HG03558 (cell line): Measurements from ENCODE around the gene TBC1D30.
A peak's percentile ranks its signal among the peaks of the same experiment; 100 is the strongest.
"Not testable (repeated sequence)": the region's sequence is repeated elsewhere in the genome, so short reads cannot be mapped to it uniquely, and the experiment has no call there.

ENCODE experiments used
- ATAC-seq: cut with Tn5 transposase; IDR thresholded peaks from one replicate; pipeline ENCODE4 v1.9.1; 2021; ENCODE audit warnings: moderate number of reproducible peaks; ENCODE audit not compliant: unreplicated experiment; ENCODE audit errors: extremely low read depth

The TBC1D30 gene

GRCh38 chr12:64824500-64825142, at the start of gene TBC1D30:
TSS of gene TBC1D30 (plus strand) at chr12:64824647. CDS start at chr12:64824880, 233 bp downstream.
- no peak for ATAC-seq

GRCh38 chr12:64775147-64775736, 49.2 kb upstream of the TBC1D30 start:
- not testable (repeated sequence) for ATAC-seq

- no peak for ATAC-seq
These were observed 45.0 kb upstream of the TBC1D30 start for GRCh38 chr12:64779354-64779974.

- ATAC-seq = no peak
These were observed 44.3 kb upstream of the TBC1D30 start for GRCh38 chr12:64780132-64780530.

GRCh38 chr12:64780531-64781279, 43.7 kb upstream of the TBC1D30 start:
- no peak for ATAC-seq

- ATAC-seq = no peak
These were observed 42.9 kb upstream of the TBC1D30 start for GRCh38 chr12:64781280-64782190.

GRCh38 chr12:64782191-64782876, 42.1 kb upstream of the TBC1D30 start:
- ATAC-seq = no peak

GRCh38 chr12:64785838-64786237, 38.6 kb upstream of the TBC1D30 start:
- ATAC-seq = no peak

- ATAC-seq = no peak
These were observed 34.3 kb upstream of the TBC1D30 start for GRCh38 chr12:64790166-64790565.

- ATAC-seq = no peak
These were observed 33.4 kb upstream of the TBC1D30 start for GRCh38 chr12:64791036-64791435.

- ATAC-seq = no peak
These were observed 32.3 kb upstream of the TBC1D30 start for GRCh38 chr12:64792128-64792527.

- no peak for ATAC-seq
These were observed 30.8 kb upstream of the TBC1D30 start for GRCh38 chr12:64793610-64794009.

GRCh38 chr12:64794305-64794704, 30.1 kb upstream of the TBC1D30 start:
- no peak for ATAC-seq

- peak; percentile 61 for ATAC-seq
These were observed 28.1 kb upstream of the TBC1D30 start for GRCh38 chr12:64796205-64796845.

- ATAC-seq = no peak
These were observed 27.3 kb upstream of the TBC1D30 start for GRCh38 chr12:64797156-64797555.

- ATAC-seq = no peak
These were observed 26.3 kb upstream of the TBC1D30 start for GRCh38 chr12:64798165-64798564.

GRCh38 chr12:64800640-64801039, 23.8 kb upstream of the TBC1D30 start:
- peak; percentile 46 for ATAC-seq

GRCh38 chr12:64801381-64801780, 23.1 kb upstream of the TBC1D30 start:
- ATAC-seq = no peak
